Glomerular endothelial cell (primary cell): ENCODE results near the gene BEST1. TPM values are rescaled to one million over a fixed set of nuclear protein-coding genes. Genes with fewer than 3 reads are reported as not detected.

ENCODE experiments used
- DNase-seq: peaks from one replicate; pipeline ENCODE4 v3.0.0-alpha.2; 2011; ENCODE audit warnings: low read depth, low spot score; ENCODE audit errors: extremely low read depth
- total RNA-seq: library from RNA; depleted of rRNA; stranded (reverse); fragments of >200 nt; gene quantifications from 2 replicates; pipeline ENCODE4 v1.2.3, GENCODE V29; 2015

The BEST1 gene
- total RNA-seq, result not detected in 2 replicates

DNA sequence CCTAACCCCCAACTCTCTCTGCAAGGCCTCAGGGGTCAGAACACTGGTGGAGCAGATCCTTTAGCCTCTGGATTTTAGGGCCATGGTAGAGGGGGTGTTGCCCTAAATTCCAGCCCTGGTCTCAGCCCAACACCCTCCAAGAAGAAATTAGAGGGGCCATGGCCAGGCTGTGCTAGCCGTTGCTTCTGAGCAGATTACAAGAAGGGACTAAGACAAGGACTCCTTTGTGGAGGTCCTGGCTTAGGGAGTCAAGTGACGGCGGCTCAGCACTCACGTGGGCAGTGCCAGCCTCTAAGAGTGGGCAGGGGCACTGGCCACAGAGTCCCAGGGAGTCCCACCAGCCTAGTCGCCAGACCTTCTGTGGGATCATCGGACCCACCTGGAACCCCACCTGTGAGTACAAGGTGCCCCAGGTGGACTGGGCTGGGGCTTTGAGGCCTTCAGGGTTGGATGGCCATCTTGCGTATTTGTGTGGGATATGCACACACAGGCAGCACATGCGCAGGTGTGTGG is at the start of gene BEST1:
Gene BEST1 (plus strand): TSS at position 317 of the 513 bp plus-strand sequence. CDS start 1,456 bp downstream, outside the sequence.
- no peak for DNase-seq

- no peak for DNase-seq
Observed at GRCh38 chr11:61901397-61901796, 48.8 kb upstream of the BEST1 start.

DNA sequence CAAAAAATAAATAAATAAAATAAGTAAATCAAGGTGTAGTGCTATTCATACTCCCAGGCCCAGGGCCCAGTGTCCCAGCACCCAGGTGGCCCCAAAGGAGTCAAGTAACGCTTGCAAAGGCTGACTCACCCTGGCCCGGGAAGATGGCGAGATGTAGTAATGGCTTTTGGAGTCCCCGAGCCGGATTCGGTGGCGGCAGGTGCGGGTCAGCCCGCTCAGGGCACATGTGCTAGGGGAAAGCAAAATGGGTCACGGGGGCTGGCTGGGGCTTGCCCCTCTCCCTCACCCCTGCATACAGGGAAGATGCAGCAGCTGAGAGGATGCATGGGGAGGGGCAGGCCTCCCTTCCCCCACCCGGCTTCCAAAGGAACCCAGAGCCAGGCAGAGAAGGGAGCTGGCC is 47.8 kb upstream of the BEST1 start:
- no peak for DNase-seq

GRCh38 chr11:61903845-61904244 is 46.3 kb upstream of the BEST1 start:
- no peak for DNase-seq

GRCh38 chr11:61904539-61905048 is 45.6 kb upstream of the BEST1 start:
- DNase-seq, result no peak

GRCh38 chr11:61905067-61905696 is 45.0 kb upstream of the BEST1 start:
- DNase-seq, result no peak

DNA sequence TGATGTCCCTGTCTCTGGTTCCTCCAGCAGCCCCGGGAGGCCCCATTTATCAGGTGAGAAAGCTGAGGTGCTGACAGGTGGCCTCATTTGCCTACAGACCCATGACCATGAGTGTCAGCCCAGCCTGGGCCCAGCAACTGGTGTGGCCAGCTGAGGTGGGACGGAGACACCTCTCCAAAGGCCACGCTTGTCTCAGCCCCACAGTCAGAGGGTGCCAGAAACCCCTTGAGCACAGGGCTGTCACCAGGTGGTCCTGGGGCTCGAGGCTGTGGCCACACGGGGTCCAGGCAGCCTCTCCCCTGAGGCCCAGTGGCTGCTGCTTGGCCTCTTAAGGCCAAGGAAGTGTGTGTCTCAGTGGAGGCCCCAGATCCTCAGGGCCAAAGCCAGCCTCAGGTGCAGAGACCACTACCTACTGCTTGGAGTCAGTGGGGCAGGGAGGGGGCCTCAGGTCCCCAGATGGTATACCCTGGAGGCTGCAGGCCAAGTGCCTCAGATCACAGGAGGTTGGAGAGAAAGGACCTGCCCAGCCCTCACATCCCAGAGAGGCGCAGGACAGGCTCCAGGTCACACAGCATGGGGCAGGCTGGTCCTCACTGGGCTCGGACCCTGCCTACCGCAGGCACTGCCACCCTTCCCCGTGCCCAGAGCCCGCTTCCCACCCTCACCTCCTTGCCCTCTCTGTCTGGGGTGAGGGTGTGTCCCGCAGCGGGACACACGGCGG is 44.2 kb upstream of the BEST1 start:
- DNase-seq, result no peak

- DNase-seq, result no peak
Observed at GRCh38 chr11:61906522-61906909, 43.6 kb upstream of the BEST1 start.

GRCh38 chr11:61907282-61907681 is 42.9 kb upstream of the BEST1 start:
- no peak for DNase-seq

GRCh38 chr11:61907871-61908729 is 42.1 kb upstream of the BEST1 start:
- DNase-seq, result no peak

- no peak for DNase-seq
Observed at GRCh38 chr11:61908730-61909316, 41.3 kb upstream of the BEST1 start.

DNA sequence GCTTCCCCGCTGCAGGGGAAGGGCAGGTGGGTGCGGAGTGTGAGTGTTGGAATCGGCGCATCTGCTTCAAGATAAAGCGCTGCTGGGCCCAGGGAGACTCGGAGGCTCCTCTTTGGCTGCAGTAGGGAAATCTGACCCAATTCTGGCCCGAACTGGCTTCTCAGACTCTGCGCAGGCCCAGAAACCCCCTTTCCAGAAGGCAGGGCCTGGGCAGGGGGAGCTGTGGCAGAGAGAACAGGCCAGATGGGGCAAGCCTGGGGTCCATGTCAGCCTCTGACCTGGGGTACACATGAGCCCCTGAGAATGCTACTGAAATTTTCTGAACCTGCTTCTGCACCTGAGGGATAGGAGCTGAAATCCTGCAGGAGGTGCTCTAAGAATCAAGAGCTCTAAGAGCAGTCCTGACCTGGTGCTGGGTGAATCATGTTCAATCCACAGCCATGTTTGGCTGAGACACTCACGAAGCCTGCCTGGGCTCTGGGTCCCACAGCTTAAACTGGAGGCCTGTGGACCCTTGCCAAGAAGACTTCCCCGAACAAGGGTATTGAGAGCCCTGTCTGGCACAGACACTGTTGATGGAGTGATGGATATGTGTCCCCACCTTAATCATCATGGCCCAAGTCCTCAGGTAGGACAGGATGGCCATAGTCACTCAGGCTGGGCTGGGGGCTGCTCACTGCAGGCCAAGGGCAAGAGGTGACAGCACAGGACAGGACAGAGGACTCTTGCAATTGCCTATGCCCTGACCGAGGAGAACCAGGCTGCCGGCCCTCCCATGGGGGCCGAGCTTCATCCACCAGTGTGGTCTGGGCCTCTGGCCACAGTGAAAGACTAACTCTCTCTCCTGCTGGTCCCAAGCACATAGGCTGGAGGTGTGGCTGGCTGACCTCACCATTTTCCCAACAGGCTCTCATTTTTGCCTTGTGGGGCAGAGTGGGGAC is 39.7 kb upstream of the BEST1 start:
- no peak for DNase-seq

GRCh38 chr11:61911128-61911700 is 38.9 kb upstream of the BEST1 start:
- DNase-seq, result no peak

DNA sequence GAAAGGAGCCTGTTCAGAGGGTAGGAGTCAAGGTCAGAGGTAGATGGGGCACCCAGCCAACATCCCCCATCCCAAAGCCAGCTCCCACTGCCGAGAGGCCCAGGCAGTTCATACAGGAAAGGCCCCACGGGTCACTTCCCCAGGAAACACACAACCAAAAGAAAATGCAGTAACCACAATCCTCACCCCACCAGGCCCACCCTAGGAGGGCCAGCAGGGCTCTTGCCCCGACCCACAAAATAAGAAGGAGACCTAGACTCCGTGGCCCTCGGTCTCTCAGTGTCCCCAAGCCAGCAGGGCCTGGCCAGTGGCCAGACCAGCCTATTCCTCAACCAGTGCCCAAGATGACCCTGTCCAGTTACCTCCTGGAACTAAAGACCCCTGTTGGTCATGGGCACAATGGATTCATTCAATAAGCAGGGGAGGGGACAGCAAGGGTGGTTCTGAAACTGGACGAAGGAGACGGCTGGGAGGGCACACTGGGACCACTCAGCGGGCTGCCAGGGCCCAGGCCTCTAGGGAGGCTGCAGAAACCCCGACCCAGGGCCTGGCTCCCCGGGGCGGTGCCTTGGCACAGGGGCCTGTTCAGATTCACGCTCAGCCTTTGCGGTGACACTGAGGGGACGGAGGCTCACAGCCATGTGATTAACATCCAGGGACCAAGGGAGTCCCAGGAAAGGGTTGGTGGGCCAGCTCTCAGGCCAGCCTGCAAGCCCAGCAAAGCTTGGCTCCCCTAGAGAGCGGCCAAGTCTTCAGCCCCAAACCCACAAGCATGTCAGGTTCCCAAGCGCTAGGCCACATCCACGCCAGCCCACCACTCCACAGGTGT is 38.2 kb upstream of the BEST1 start:
- no peak for DNase-seq

- DNase-seq, result no peak
Observed at GRCh38 chr11:61912530-61912898, 37.6 kb upstream of the BEST1 start.

DNA sequence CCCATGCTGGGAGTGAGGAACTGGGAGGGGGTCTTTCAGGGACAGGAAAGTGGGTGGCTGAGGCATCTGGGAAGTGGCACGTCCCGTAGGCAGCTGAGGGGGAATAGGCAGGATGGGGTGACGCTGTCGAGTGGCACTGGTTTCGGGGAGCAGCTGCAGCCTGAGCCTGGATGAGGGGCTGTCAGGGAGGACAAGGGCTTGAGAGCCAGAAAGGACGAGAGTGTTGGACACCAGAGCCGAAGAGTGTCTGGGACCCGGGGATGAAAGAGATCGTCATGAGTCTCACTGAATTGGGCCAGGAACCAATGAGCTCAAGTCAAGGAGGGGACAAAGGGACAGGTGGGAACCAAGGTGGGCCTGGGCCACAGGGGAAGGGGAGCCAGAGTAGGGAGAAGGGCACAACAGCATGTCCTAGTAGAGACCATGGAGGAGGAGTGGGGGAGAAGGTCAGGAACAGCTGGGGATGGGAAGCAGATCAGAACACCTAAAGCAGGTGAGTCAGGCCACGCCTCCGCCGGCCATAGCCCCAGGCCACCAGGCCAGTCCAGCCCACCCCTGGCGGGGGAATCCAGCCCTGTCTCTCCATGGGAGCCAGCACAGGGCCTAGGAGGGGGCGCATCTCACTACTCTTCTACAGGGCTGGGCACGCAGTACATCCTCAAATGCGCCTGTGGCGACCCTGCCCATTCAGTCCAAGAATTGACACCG is 37.0 kb upstream of the BEST1 start:
- DNase-seq, result no peak

DNA sequence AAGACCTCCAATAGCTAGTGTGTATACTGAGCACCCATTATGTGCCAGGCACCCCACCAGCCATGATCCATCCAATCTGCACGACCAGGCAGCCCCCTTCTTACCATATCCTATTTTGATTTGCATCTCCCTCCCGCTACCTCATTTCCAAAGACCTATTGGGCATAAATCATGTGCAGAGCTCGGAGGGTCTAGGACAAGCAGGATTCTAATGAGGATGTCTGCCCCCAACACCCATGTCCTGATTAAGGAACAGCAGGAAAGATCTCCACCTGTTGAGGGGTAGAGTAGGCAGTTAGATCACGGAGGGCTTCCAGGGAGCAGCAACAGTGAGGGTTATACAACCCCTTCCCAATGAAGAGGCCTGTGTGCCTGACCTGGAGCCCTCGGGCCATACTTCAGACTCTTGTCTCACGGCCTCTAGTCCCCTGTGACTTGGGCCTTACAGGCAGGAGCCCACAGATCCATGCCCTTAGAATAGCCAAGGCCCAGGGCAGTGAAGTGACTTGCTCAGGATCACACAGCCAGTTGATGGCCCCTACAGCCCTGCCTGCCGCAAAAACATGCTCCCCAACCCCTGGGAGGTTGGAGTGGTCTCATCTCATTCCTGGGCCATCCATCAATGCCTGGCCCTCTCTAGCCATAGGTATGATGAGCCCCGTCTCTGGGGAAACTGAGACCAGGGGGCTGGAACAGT is 36.3 kb upstream of the BEST1 start:
- DNase-seq, result no peak
